Measurements from ENCODE around the gene SAMD4A.

SAMD4A gene

GRCh38 chr14:54577977-54578376, 11.0 kb downstream of the SAMD4A start:
- TF ChIP-seq CTCF (IDR thresholded peaks at IDR 0.05), result no peak

- TF ChIP-seq CTCF (IDR thresholded peaks at IDR 0.05), result no peak
These were observed 12.7 kb downstream of the SAMD4A start for GRCh38 chr14:54579621-54580020.

- TF ChIP-seq CTCF (IDR thresholded peaks at IDR 0.05), result no peak
These were observed 14.0 kb downstream of the SAMD4A start for GRCh38 chr14:54580933-54581332.

GRCh38 chr14:54582334-54582733, 15.4 kb downstream of the SAMD4A start:
- TF ChIP-seq CTCF (IDR thresholded peaks at IDR 0.05), result no peak

- TF ChIP-seq CTCF (IDR thresholded peaks at IDR 0.05), result no peak
These were observed 17.2 kb downstream of the SAMD4A start for GRCh38 chr14:54584097-54584496.

- TF ChIP-seq CTCF (IDR thresholded peaks at IDR 0.05), result no peak
These were observed 18.3 kb downstream of the SAMD4A start for GRCh38 chr14:54585214-54585613.

GRCh38 chr14:54589076-54589475, 22.1 kb downstream of the SAMD4A start:
- no peak for TF ChIP-seq CTCF (IDR thresholded peaks at IDR 0.05)

- TF ChIP-seq CTCF (IDR thresholded peaks at IDR 0.05), result no peak
These were observed 22.9 kb downstream of the SAMD4A start for GRCh38 chr14:54589843-54590242.

Measured in LNCAP (cell line).